HG03066 (cell line): ENCODE data around the gene ENTPD7.
"Not testable (repeated sequence)": the region's sequence is repeated elsewhere in the genome, so short reads cannot be mapped to it uniquely, and the experiment has no call there.

Source experiments
- ATAC-seq: cut with Tn5 transposase; IDR thresholded peaks from one replicate; pipeline ENCODE4 v1.9.1; 2021; ENCODE audit warnings: low read depth; ENCODE audit not compliant: unreplicated experiment

ENTPD7 gene

GRCh38 chr10:99740933-99741559 lies 81.7 kb downstream of the ENTPD7 start:
- ATAC-seq = no peak

GRCh38 chr10:99742254-99742653 lies 82.9 kb downstream of the ENTPD7 start:
- no peak for ATAC-seq

DNA sequence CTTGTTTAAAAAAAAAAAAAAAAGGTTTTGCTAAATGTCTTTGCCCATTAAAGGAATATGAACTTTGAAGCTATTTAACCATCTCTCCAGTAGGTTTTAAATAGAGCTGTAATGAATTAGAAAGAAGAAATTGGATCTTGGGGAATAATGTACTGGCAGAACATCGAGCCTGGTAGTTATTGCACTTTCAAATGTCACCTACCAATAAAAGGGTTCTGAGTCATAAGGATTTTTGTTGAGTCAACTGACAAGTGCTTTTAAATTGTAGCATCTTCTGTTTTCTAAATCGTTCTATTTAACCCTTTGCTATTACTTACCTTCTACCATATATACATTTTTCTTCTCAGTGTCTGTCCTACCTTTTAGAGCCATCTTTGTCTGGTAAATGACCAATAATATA lies 83.4 kb downstream of the ENTPD7 start:
- ATAC-seq = no peak

- no peak for ATAC-seq
Measured at GRCh38 chr10:99743841-99744240, 84.5 kb downstream of the ENTPD7 start.

DNA sequence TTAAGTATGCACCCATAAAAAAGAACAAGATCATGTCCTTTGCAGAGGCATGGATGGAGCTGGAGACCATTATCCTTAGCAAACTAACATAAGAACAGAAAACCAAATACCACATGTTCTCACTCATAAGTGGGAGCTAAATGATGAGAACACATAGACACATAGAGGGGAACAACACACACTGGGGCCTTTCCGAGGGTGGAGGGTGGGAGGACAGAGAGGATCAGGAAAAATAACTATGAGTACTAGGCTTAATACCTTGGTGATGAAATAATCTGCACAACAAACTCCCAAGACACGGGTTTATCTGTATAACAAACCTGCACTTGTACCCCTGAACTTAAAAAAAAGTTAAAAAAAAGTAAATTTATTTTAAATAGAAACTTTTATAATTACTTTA lies 86.9 kb downstream of the ENTPD7 start:
- ATAC-seq = not testable (repeated sequence)

GRCh38 chr10:99748823-99749451 lies 89.6 kb downstream of the ENTPD7 start:
- ATAC-seq = no peak

GRCh38 chr10:99750641-99751040 lies 91.3 kb downstream of the ENTPD7 start:
- ATAC-seq = no peak

DNA sequence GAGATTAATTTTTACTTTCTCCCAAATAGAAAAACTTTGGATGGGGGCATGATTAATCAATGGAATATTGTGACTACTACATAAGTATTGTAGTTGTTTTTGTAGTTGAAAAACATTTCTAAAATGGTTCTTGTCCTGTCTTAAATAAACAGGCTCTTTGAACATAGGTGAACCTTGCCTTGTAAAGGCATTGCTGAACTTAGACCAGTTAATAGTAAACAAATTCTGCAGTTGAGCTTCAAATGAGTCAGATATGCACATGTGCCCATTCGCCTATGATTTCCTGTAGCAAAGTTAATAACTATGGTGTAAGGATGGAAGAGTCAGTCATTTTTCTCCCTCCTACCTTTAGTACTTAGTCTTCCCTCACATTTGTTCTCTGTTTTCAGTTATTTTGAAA lies 95.4 kb downstream of the ENTPD7 start:
- no peak for ATAC-seq
